ENCODE data around the gene ARMC3. TPM values are rescaled to one million over a fixed set of nuclear protein-coding genes. Genes with fewer than 3 reads are reported as not detected.

Gene ARMC3
- total and polyA plus RNA-seq, 9 of the 15 experiments (the other 6 are each of a cell fraction or from before 2014, with no cell fraction given) = 0.33 to 1.1 (median 0.62) TPM

GRCh38 chr10:22900841-22901601, 26.8 kb upstream of the ARMC3 start:
- in situ Hi-C loops (cut with MboI) = no loop called here
- Histone ChIP-seq H3K4me3 (no peak overlapping the region), H3K36me3 (ENCODE audit: control insufficient read depth, insufficient read depth, low read length) (no peaks in the 10 kb centered on the region), H3K9me3 (replicated peaks; ENCODE audit: control insufficient read depth, insufficient read depth, low read depth, low read length) (no peaks in the 10 kb centered on the region), H4K20me1 (replicated peaks; ENCODE audit: control insufficient read depth, insufficient read depth, low read length) (no peaks in the 10 kb centered on the region), H3K4me1 (replicated peaks in 1 of 2; ENCODE audit: control insufficient read depth in 2 of 2, insufficient read depth in 2 of 2, low read length in 2 of 2) (no peaks in the 10 kb centered on the region), H3K79me2 (ENCODE audit: control insufficient read depth, insufficient read depth, low read length) (no peaks in the 10 kb centered on the region), H3K9ac (ENCODE audit: insufficient read depth in 1 of 2, low read depth in 2 of 2, low read length in 2 of 2) (no peak overlapping the region), H2AFZ (ENCODE audit: low read depth, low read length) (no peak overlapping the region), H3K27ac (ENCODE audit: extremely low read depth, low read depth, low read length) (no peak overlapping the region), H3K4me2 (ENCODE audit: insufficient read depth, low read length) (no peak overlapping the region), H3K27me3 (ENCODE audit: control insufficient read depth in 2 of 2, insufficient read depth in 2 of 2, low read length in 2 of 2) (no peaks in the 10 kb centered on the region), H3K9me1 (ENCODE audit: control insufficient read depth, insufficient read depth, low read length) (no peaks in the 10 kb centered on the region)
- 12% methylated on average over 4 of the region's 4 CpGs for WGBS (ENCODE audit: insufficient coverage, low coverage, missing lambda C conversion rate)
- no peak for ATAC-seq
- BruUV-seq (replicated peaks) = no TSS peak
- no peak for DNase-seq (ENCODE audit: extremely low read depth in 1 of 4, low spot score in 3 of 4)
- CTCF ChIA-PET (ENCODE audit: low intra/inter-chr PET ratio) = no interaction called here
- POLR2A ChIA-PET = interaction anchor here (0.7 kb wide), 1 partner anchor 64 kb away, joined by 5 read pairs; no protein-coding TSS in a partner anchor
- FAIRE-seq = no peak
- intact Hi-C loops (cut with micrococcal nuclease) = no loop called here
- TF ChIP-seq KDM2B (CRISPR knock-in tag; IDR thresholded peaks at IDR 0.05) (no peak), CEBPZ (IDR thresholded peaks at IDR 0.05; ENCODE audit: borderline replicate concordance, low read depth, low read length) (no peak), ETS1 (conservative IDR thresholded peaks at IDR 0.05; ENCODE audit: control insufficient read depth, low read depth, low read length) (no peak), NFATC3 (IDR thresholded peaks at IDR 0.05) (no peak), ESRRA (IDR thresholded peaks at IDR 0.05; ENCODE audit: borderline replicate concordance, low read depth) (no peak), PRMT5 (CRISPR knock-in tag; IDR thresholded peaks at IDR 0.05) (no peak), PKNOX1 (IDR thresholded peaks at IDR 0.05) (no peak), FOS (IDR thresholded peaks at IDR 0.05; ENCODE audit: extremely low read depth, insufficient read length) (no peak), AFF4 (CRISPR knock-in tag; IDR thresholded peaks at IDR 0.05) (no peak), NR2F6 (CRISPR knock-in tag; IDR thresholded peaks at IDR 0.05) (no peak), MEF2D (tag; conservative IDR thresholded peaks at IDR 0.05; ENCODE audit: low read depth) (no peak)

Data from K562 (cell line).